ENCODE results near the gene SLC35G3. TPM values are rescaled to one million over a fixed set of nuclear protein-coding genes. Genes with fewer than 3 reads are reported as not detected.

SLC35G3 gene
- total and polyA plus RNA-seq, 2 experiments from 2014 or later, result not detected

GRCh38 chr17:35224436-35224835 is 30.2 kb upstream of the SLC35G3 start:
- Mint-ChIP-seq H3K27ac (no peak overlapping the region), H3K27me3 (ENCODE audit: insufficient read depth, low read depth, poor library complexity) (peaks cover 2% of the 10 kb centered on the region), H3K4me1 (no peaks in the 10 kb centered on the region), H3K9me3 (peaks cover 8% of the 10 kb centered on the region), H3K36me3 (ENCODE audit: low read depth) (no peaks in the 10 kb centered on the region), H3K4me3 (no peak overlapping the region)
- Histone ChIP-seq H3K4me2 (no peak overlapping the region), H4K20me1 (replicated peaks; ENCODE audit: insufficient read depth) (no peaks in the 10 kb centered on the region), H3F3A (replicated peaks; ENCODE audit: low read depth) (no peaks in the 10 kb centered on the region), H3K27me3 (ENCODE audit: insufficient read depth) (no peaks in the 10 kb centered on the region), H2AFZ (no peak overlapping the region), H3K27ac (ENCODE audit: low read depth) (no peak overlapping the region), H3K79me2 (replicated peaks; ENCODE audit: insufficient read depth) (no peaks in the 10 kb centered on the region), H3K9me2 (ENCODE audit: insufficient read depth) (no peaks in the 10 kb centered on the region), H3K36me3 (ENCODE audit: insufficient read depth) (no peaks in the 10 kb centered on the region), H3K4me3 (no peak overlapping the region), H3K4me1 (ENCODE audit: insufficient read depth) (no peaks in the 10 kb centered on the region)
- TF ChIP-seq JUNB (IDR thresholded peaks at IDR 0.05; ENCODE audit: unreplicated experiment) (no peak), ZNF462 (CRISPR knock-in tag; IDR thresholded peaks at IDR 0.05) (no peak), ETS1 (IDR thresholded peaks at IDR 0.05) (no peak), EZH2 (IDR thresholded peaks at IDR 0.05; ENCODE audit: low read depth, unreplicated experiment) (no peak), CREB1 (CRISPR knock-in tag; IDR thresholded peaks at IDR 0.05; ENCODE audit: low read depth) (no peak), ZNF331 (CRISPR knock-in tag; IDR thresholded peaks at IDR 0.05; ENCODE audit: low read depth) (no peak), REST (IDR thresholded peaks at IDR 0.05; ENCODE audit: unreplicated experiment) (no peak), POLR2AphosphoS5 (IDR thresholded peaks at IDR 0.05; ENCODE audit: low read depth) (no peak), EZH2phosphoT487 (IDR thresholded peaks at IDR 0.05; ENCODE audit: unreplicated experiment) (no peak), ZNF114 (CRISPR knock-in tag; IDR thresholded peaks at IDR 0.05) (no peak), STAT1 (IDR thresholded peaks at IDR 0.05; ENCODE audit: unreplicated experiment) (no peak)
- DNase-seq (ENCODE audit: low spot score) (no peak), ATAC-seq (no peak)
